Gastrocnemius medialis (tissue), 4 donors: ENCODE measurements around the gene RELL1.

Experiments used
- CTCF ChIP-seq, 5 experiments: fragments of 450-650 bp in 3 of 5; fragments of 200-600 bp in 2 of 5; sonication (generic) in 2 of 5; IDR thresholded peaks in 4 of 5; conservative IDR thresholded peaks in 1 of 5; 1 replicate in 4 of 5; 2 replicates in 1 of 5; pipeline ENCODE4 v1.5.1; 2016 to 2019; ENCODE audit warnings: antibody characterized with exemption in 5 of 5, mild to moderate bottlenecking in 3 of 5, moderate library complexity in 3 of 5
- POLR2A ChIP-seq, 2 donors: fragments of 450-650 bp; IDR thresholded peaks; one replicate each; pipeline ENCODE4 v1.6.1; 2017; ENCODE audit warnings: antibody characterized with exemption in 2 of 2, mild to moderate bottlenecking in 2 of 2, moderate library complexity in 2 of 2

GRCh38 chr4:37684154-37684553 is 2.0 kb downstream of the RELL1 start:
- no peak for TF ChIP-seq POLR2A (IDR thresholded peaks at IDR 0.05)
- TF ChIP-seq CTCF (IDR thresholded peaks at IDR 0.05 in 4 of 5, conservative IDR thresholded peaks at IDR 0.05 in 1 of 5), result no peak
